GM19043 (cell line): Measurements from ENCODE around the gene ENOX2.
"Not testable (repeated sequence)": the region's sequence is repeated elsewhere in the genome, so short reads cannot be mapped to it uniquely, and the experiment has no call there.

Source experiments
- ATAC-seq: cut with Tn5 transposase; IDR thresholded peaks from one replicate; pipeline ENCODE4 v1.9.1; 2021; ENCODE audit warnings: low read depth; ENCODE audit not compliant: unreplicated experiment

Gene ENOX2

GRCh38 chrX:130902783-130903613 lies at the start of gene ENOX2:
TSS of gene ENOX2 (minus strand) at chrX:130903209. CDS start at chrX:130703216, 199,993 bp downstream.
- ATAC-seq, result peak; percentile 98

- peak; percentile 71 for ATAC-seq
These were observed 49.4 kb upstream of the ENOX2 start for GRCh38 chrX:130952266-130953043.

- ATAC-seq, result no peak
These were observed 41.2 kb upstream of the ENOX2 start for GRCh38 chrX:130944230-130944629.

- no peak for ATAC-seq
These were observed 34.1 kb upstream of the ENOX2 start for GRCh38 chrX:130937101-130937500.

- no peak for ATAC-seq
These were observed 30.3 kb upstream of the ENOX2 start for GRCh38 chrX:130933358-130933757.

- not testable (repeated sequence) for ATAC-seq
These were observed 17.4 kb upstream of the ENOX2 start for GRCh38 chrX:130920405-130920804.

GRCh38 chrX:130919676-130920075 lies 16.7 kb upstream of the ENOX2 start:
- not testable (repeated sequence) for ATAC-seq

- ATAC-seq, result not testable (repeated sequence)
These were observed 15.5 kb upstream of the ENOX2 start for GRCh38 chrX:130918498-130918897.

- ATAC-seq, result no peak
These were observed 13.8 kb upstream of the ENOX2 start for GRCh38 chrX:130916636-130917422.

- ATAC-seq, result no peak
These were observed 12.3 kb upstream of the ENOX2 start for GRCh38 chrX:130915302-130915701.

- no peak for ATAC-seq
These were observed 6.6 kb upstream of the ENOX2 start for GRCh38 chrX:130909469-130910136.

- no peak for ATAC-seq
These were observed 3.8 kb upstream of the ENOX2 start for GRCh38 chrX:130906776-130907175.

- no peak for ATAC-seq
These were observed 595 bp downstream of the ENOX2 start for GRCh38 chrX:130902446-130902782.

- ATAC-seq, result no peak
These were observed 6.1 kb downstream of the ENOX2 start for GRCh38 chrX:130896802-130897501.

GRCh38 chrX:130896026-130896425 lies 7.0 kb downstream of the ENOX2 start:
- no peak for ATAC-seq

- no peak for ATAC-seq
These were observed 7.7 kb downstream of the ENOX2 start for GRCh38 chrX:130895299-130895698.

GRCh38 chrX:130893356-130894085 lies 9.5 kb downstream of the ENOX2 start:
- no peak for ATAC-seq

- no peak for ATAC-seq
These were observed 15.6 kb downstream of the ENOX2 start for GRCh38 chrX:130887376-130887775.

GRCh38 chrX:130885996-130886395 lies 17.0 kb downstream of the ENOX2 start:
- ATAC-seq, result no peak
